Measurements from ENCODE around the gene RAB40B.

RAB40B gene

GRCh38 chr17:82609655-82610054 is 88.8 kb downstream of the RAB40B start:
- TF ChIP-seq, protein P1, sequence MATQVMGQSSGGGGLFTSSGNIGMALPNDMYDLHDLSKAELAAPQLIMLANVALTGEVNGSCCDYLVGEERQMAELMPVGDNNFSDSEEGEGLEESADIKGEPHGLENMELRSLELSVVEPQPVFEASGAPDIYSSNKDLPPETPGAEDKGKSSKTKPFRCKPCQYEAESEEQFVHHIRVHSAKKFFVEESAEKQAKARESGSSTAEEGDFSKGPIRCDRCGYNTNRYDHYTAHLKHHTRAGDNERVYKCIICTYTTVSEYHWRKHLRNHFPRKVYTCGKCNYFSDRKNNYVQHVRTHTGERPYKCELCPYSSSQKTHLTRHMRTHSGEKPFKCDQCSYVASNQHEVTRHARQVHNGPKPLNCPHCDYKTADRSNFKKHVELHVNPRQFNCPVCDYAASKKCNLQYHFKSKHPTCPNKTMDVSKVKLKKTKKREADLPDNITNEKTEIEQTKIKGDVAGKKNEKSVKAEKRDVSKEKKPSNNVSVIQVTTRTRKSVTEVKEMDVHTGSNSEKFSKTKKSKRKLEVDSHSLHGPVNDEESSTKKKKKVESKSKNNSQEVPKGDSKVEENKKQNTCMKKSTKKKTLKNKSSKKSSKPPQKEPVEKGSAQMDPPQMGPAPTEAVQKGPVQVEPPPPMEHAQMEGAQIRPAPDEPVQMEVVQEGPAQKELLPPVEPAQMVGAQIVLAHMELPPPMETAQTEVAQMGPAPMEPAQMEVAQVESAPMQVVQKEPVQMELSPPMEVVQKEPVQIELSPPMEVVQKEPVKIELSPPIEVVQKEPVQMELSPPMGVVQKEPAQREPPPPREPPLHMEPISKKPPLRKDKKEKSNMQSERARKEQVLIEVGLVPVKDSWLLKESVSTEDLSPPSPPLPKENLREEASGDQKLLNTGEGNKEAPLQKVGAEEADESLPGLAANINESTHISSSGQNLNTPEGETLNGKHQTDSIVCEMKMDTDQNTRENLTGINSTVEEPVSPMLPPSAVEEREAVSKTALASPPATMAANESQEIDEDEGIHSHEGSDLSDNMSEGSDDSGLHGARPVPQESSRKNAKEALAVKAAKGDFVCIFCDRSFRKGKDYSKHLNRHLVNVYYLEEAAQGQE (IDR thresholded peaks at IDR 0.05; ENCODE audit: insufficient read depth in 1 of 2, low read depth in 2 of 2, low read length in 2 of 2) = no peak
- no peak for TF ChIP-seq FOXP2 (optimal IDR thresholded peaks at IDR 0.05; ENCODE audit: borderline replicate concordance, extremely low read depth, extremely low read length, insufficient read depth)
- TF ChIP-seq POLR2AphosphoS5 (IDR thresholded peaks at IDR 0.05; ENCODE audit: low read depth, low read length) = no peak
- no peak for TF ChIP-seq SIN3A (IDR thresholded peaks at IDR 0.05; ENCODE audit: borderline replicate concordance, insufficient read depth, low read length)
- no peak for TF ChIP-seq TAF1 (IDR thresholded peaks at IDR 0.05; ENCODE audit: borderline replicate concordance, insufficient read depth, low read length)

- TF ChIP-seq POLR2AphosphoS5 (IDR thresholded peaks at IDR 0.05; ENCODE audit: low read depth, low read length) = no peak
- no peak for TF ChIP-seq TAF1 (IDR thresholded peaks at IDR 0.05; ENCODE audit: borderline replicate concordance, insufficient read depth, low read length)
- TF ChIP-seq SIN3A (IDR thresholded peaks at IDR 0.05; ENCODE audit: borderline replicate concordance, insufficient read depth, low read length) = no peak
- TF ChIP-seq, protein P1 (IDR thresholded peaks at IDR 0.05; ENCODE audit: insufficient read depth in 1 of 2, low read depth in 2 of 2, low read length in 2 of 2) = no peak
- no peak for TF ChIP-seq FOXP2 (optimal IDR thresholded peaks at IDR 0.05; ENCODE audit: borderline replicate concordance, extremely low read depth, extremely low read length, insufficient read depth)
Observed at GRCh38 chr17:82608816-82609215, 89.7 kb downstream of the RAB40B start.

DNA sequence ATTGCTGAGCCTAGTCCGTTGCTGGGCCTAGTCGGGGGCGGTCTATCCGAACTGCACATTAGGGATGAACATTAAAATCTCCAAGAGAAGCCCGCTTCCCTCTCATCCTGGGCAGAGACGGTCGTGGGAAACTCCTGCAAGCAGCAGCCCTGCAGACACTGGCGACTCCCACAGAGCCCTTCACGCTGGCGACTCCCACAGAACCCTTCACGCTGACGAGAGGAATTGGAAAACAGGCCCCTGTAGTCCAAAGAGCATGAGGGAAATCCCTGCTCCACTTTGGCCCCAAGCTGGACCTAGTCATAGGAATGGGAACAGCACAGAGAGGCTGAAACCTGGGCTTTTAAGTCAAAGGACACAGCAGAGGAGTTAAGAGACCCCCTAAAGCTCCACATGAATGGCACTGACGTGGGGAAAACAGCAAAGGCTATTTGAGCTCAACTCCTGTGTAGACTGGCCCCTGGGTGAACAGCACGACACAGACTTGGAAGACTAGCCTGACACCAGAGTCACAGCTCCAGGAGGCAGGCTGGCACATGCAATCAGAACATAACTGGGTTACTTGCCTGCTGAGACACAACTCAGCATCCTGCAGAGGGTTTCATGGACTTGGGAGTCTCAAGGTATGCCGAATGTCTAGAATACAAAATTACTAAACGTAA is 92.4 kb downstream of the RAB40B start:
- TF ChIP-seq FOXP2 (optimal IDR thresholded peaks at IDR 0.05; ENCODE audit: borderline replicate concordance, extremely low read depth, extremely low read length, insufficient read depth) (no peak), POLR2AphosphoS5 (IDR thresholded peaks at IDR 0.05; ENCODE audit: low read depth, low read length) (no peak), TAF1 (IDR thresholded peaks at IDR 0.05; ENCODE audit: borderline replicate concordance, insufficient read depth, low read length) (no peak), SIN3A (IDR thresholded peaks at IDR 0.05; ENCODE audit: borderline replicate concordance, insufficient read depth, low read length) (no peak)
- TF ChIP-seq, protein P1 (IDR thresholded peaks at IDR 0.05; ENCODE audit: insufficient read depth in 1 of 2, low read depth in 2 of 2, low read length in 2 of 2) = no peak
